Keratinocyte (primary cell): ENCODE data around the gene RAB37. TPM values are rescaled to one million over a fixed set of nuclear protein-coding genes. Genes with fewer than 3 reads are reported as not detected.
A peak's percentile ranks its signal among the peaks of the same experiment; 100 is the strongest.

Experiments
- DNase-seq: peaks from one replicate; pipeline ENCODE4 v3.0.0-alpha.2; 2011; ENCODE audit warnings: low read depth, missing footprints, low spot score
- FAIRE-seq: peaks from 2 replicates; lab custom pipeline; 2011; peaks lifted over from hg19 to GRCh38; lab: Jason Lieb, UNC
- H2AFZ ChIP-seq: 2 replicates; pipeline ENCODE4 v1.6.0; 2012; ENCODE audit warnings: low read length, control low read depth, inconsistent platforms; ENCODE audit not compliant: control insufficient read depth
- H3K27ac ChIP-seq: 2 replicates; pipeline ENCODE4 v1.5.1; 2011; ENCODE audit warnings: low read length; ENCODE audit not compliant: control insufficient read depth, insufficient read depth
- H3K27me3 ChIP-seq: 3 replicates; pipeline ENCODE4 v1.6.0; 2011; ENCODE audit warnings: low read length; ENCODE audit not compliant: control insufficient read depth, insufficient read depth; ENCODE audit errors: extremely low read depth
- H3K36me3 ChIP-seq, 2 experiments: 2 replicates in 1 of 2; 3 replicates in 1 of 2; pipeline ENCODE4 v1.5.1; 2011; ENCODE audit warnings: low read length in 2 of 2, mild to moderate bottlenecking in 1 of 2; ENCODE audit not compliant: control insufficient read depth in 2 of 2, insufficient read depth in 2 of 2; ENCODE audit errors: extremely low read depth in 1 of 2
- H3K4me1 ChIP-seq: 3 replicates; pipeline ENCODE4 v1.5.1; 2011; ENCODE audit warnings: low read length; ENCODE audit not compliant: control insufficient read depth, insufficient read depth; ENCODE audit errors: extremely low read depth
- H3K4me2 ChIP-seq: 3 replicates; pipeline ENCODE4 v1.6.0; 2011; ENCODE audit warnings: low read depth, low read length; ENCODE audit not compliant: control insufficient read depth, insufficient read depth; ENCODE audit errors: extremely low read depth
- H3K4me3 ChIP-seq, 3 experiments: fragments of 200-600 bp in 1 of 3; sonication (generic) in 1 of 3; 2 replicates in 2 of 3; 3 replicates in 1 of 3; pipeline ENCODE4 v1.5.1; 2011 to 2016; ENCODE audit warnings: low read length in 3 of 3, mild to moderate bottlenecking in 3 of 3, control low read depth in 2 of 3, inconsistent platforms in 1 of 3, low read depth in 1 of 3, mixed read lengths in 1 of 3, mixed run types in 1 of 3, moderate library complexity in 1 of 3; ENCODE audit not compliant: control insufficient read depth in 2 of 3, insufficient read depth in 2 of 3; ENCODE audit errors: extremely low read depth in 1 of 3
- H3K79me2 ChIP-seq: 2 replicates; pipeline ENCODE4 v1.6.0; 2012; ENCODE audit warnings: low read length; ENCODE audit not compliant: control insufficient read depth, insufficient read depth
- H3K9ac ChIP-seq: 3 replicates; pipeline ENCODE4 v1.6.0; 2011; ENCODE audit warnings: low read length; ENCODE audit not compliant: control insufficient read depth, insufficient read depth; ENCODE audit errors: extremely low read depth
- H3K9me1 ChIP-seq: 3 replicates; pipeline ENCODE4 v1.6.0; 2011; ENCODE audit warnings: low read length; ENCODE audit not compliant: control insufficient read depth, insufficient read depth; ENCODE audit errors: extremely low read depth
- H3K9me3 ChIP-seq: 2 replicates; pipeline ENCODE4 v1.5.1; 2012; ENCODE audit warnings: low read depth, low read length; ENCODE audit not compliant: control insufficient read depth
- H4K20me1 ChIP-seq: 3 replicates; pipeline ENCODE4 v1.6.0; 2011; ENCODE audit warnings: low read length; ENCODE audit not compliant: control insufficient read depth, insufficient read depth; ENCODE audit errors: extremely low read depth
- CTCF ChIP-seq, 3 experiments: IDR thresholded peaks in 1 of 3; conservative IDR thresholded peaks in 1 of 3; optimal IDR thresholded peaks in 1 of 3; 2 replicates in 2 of 3; 3 replicates in 1 of 3; pipeline versions ENCODE3 to v1.5.1; 2011; ENCODE audit warnings: low read length in 3 of 3, mild to moderate bottlenecking in 3 of 3, moderate library complexity in 2 of 3, control low read depth in 1 of 3, inconsistent platforms in 1 of 3; ENCODE audit not compliant: insufficient read depth in 2 of 3; ENCODE audit errors: extremely low read depth in 1 of 3
- EZH2 ChIP-seq: IDR thresholded peaks from one replicate; pipeline ENCODE4 v1.6.1; 2012; ENCODE audit warnings: inconsistent platforms, mild to moderate bottlenecking, low read length, moderate library complexity
- dilution Hi-C: fragments of 300-500 bp; cut with MboI; formaldehyde crosslinking; loops from one replicate; pipeline ENCODE4 v1.7.0; 2020; ENCODE audit warnings: low sequenced_read_pairs; ENCODE audit not compliant: extremely low pct_ligation_motif_present
- polyA plus RNA-seq, 5 experiments: library from polyadenylated mRNA; depleted of rRNA in 3 of 5; stranded (reverse) in 3 of 5; stranded (forward) in 1 of 5; unstranded in 1 of 5; fragments of >200 nt; gene quantifications; 1 replicate in 1 of 5; 2 replicates in 3 of 5; 3 replicates in 1 of 5; pipeline versions ENCODE4 v1.2.1 to v1.2.3, GENCODE V29; 2011 to 2012; ENCODE audit warnings: missing spikeins in 2 of 5, low read depth in 1 of 5, low replicate concordance in 1 of 5

Gene RAB37
- polyA plus RNA-seq, 1 donor (not counting 4 experiments of a cell fraction or from before 2014, with no cell fraction given): 0.03 TPM

GRCh38 chr17:74743755-74744154 is 6.7 kb downstream of the RAB37 start:
- no peaks in the 10 kb centered on the region for H3K9me1 ChIP-seq
- no peak for TF ChIP-seq CTCF (optimal IDR thresholded peaks at IDR 0.05 in 1 of 3, IDR thresholded peaks at IDR 0.05 in 1 of 3, conservative IDR thresholded peaks at IDR 0.05 in 1 of 3; ENCODE audit: extremely low read depth in 1 of 3, insufficient read depth in 2 of 3, low read length in 3 of 3)
- TF ChIP-seq EZH2: no peak
- peaks cover 4% of the 10 kb centered on the region for H3K4me1 ChIP-seq
- DNase-seq: no peak
- dilution Hi-C loops: no loop called here
- no peak overlapping the region for H2AFZ ChIP-seq
- no peaks in the 10 kb centered on the region for H3K36me3 ChIP-seq
- no peak overlapping the region for H3K4me2 ChIP-seq
- H3K4me3 ChIP-seq: no peak overlapping the region
- peaks cover 2% of the 10 kb centered on the region for H4K20me1 ChIP-seq
- no peak overlapping the region for H3K9ac ChIP-seq
- FAIRE-seq: no peak
- H3K27ac ChIP-seq: no peak overlapping the region
- H3K79me2 ChIP-seq: peaks cover 2% of the 10 kb centered on the region
- peaks cover 13% of the 10 kb centered on the region for H3K27me3 ChIP-seq
- H3K9me3 ChIP-seq: no peaks in the 10 kb centered on the region

GRCh38 chr17:74744349-74744713 is 7.3 kb downstream of the RAB37 start:
- H4K20me1 ChIP-seq: peaks cover 2% of the 10 kb centered on the region
- DNase-seq (no peak), FAIRE-seq (no peak)
- peaks cover 8% of the 10 kb centered on the region for H3K79me2 ChIP-seq
- H3K4me2 ChIP-seq: peak overlapping the region; percentile 74
- H3K4me1 ChIP-seq: peaks cover 4% of the 10 kb centered on the region
- H3K27ac ChIP-seq: no peak overlapping the region
- H3K9me1 ChIP-seq: no peaks in the 10 kb centered on the region
- H3K9me3 ChIP-seq: no peaks in the 10 kb centered on the region
- no peak overlapping the region for H3K9ac ChIP-seq
- no peak overlapping the region for H2AFZ ChIP-seq
- dilution Hi-C loops: no loop called here
- peaks cover 8% of the 10 kb centered on the region for H3K27me3 ChIP-seq
- TF ChIP-seq EZH2 (no peak), CTCF (optimal IDR thresholded peaks at IDR 0.05 in 1 of 3, IDR thresholded peaks at IDR 0.05 in 1 of 3, conservative IDR thresholded peaks at IDR 0.05 in 1 of 3; ENCODE audit: extremely low read depth in 1 of 3, insufficient read depth in 2 of 3, low read length in 3 of 3) (no peak)
- H3K4me3 ChIP-seq: no peak overlapping the region
- H3K36me3 ChIP-seq: no peaks in the 10 kb centered on the region
